ENCODE measurements around the gene GNAQ. TPM values are rescaled to one million over a fixed set of nuclear protein-coding genes. Genes with fewer than 3 reads are reported as not detected.

The GNAQ gene
- total RNA-seq, 1 donor from 2014 or later = 35.4 TPM

DNA sequence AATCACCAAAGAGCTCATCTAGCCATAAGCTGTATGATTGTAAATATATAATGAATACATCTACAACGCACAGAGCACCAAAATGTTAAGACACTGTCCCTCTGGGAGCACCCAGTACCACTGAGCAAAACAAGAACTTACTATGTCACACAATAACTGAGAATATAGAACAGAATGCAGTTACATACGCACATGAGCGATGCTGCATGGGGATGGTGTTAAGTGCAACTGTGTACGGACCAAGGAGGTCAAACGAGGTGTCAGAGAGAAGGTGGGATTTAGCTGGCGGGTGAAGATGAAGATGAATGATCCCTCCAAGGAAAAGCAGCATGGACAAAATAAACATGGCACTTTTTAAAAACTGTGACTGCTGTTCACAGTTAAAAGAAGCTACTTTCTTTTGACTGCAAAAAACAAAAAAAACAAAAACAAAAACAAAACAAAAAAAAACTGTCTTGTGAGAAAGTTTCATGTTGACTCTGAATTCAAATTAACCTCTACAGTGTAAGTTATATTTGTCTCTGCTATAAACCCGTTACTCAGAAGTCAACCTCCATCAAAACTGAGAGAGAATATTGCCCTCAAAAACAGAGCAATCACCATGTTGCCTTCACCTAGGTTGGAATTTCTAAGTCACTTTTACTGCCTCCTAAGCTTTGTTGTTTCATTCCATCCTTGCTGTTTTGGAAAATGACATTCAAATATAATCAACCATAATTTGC, 213.9 kb downstream of the GNAQ start:
- H3K4me3 ChIP-seq (ENCODE audit: low read depth, low read length) = no peak overlapping the region
- H3K36me3 ChIP-seq (ENCODE audit: control insufficient read depth, insufficient read depth, low read length) = no peaks in the 10 kb centered on the region
- TF ChIP-seq, protein P1, sequence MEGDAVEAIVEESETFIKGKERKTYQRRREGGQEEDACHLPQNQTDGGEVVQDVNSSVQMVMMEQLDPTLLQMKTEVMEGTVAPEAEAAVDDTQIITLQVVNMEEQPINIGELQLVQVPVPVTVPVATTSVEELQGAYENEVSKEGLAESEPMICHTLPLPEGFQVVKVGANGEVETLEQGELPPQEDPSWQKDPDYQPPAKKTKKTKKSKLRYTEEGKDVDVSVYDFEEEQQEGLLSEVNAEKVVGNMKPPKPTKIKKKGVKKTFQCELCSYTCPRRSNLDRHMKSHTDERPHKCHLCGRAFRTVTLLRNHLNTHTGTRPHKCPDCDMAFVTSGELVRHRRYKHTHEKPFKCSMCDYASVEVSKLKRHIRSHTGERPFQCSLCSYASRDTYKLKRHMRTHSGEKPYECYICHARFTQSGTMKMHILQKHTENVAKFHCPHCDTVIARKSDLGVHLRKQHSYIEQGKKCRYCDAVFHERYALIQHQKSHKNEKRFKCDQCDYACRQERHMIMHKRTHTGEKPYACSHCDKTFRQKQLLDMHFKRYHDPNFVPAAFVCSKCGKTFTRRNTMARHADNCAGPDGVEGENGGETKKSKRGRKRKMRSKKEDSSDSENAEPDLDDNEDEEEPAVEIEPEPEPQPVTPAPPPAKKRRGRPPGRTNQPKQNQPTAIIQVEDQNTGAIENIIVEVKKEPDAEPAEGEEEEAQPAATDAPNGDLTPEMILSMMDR (IDR thresholded peaks at IDR 0.05; ENCODE audit: insufficient read depth, low read length, poor library complexity, severe bottlenecking) = no peak
- H3K27me3 ChIP-seq (ENCODE audit: control insufficient read depth, insufficient read depth, low read length) = no peaks in the 10 kb centered on the region
- DNase-seq (ENCODE audit: low read depth) = no peak

DNA sequence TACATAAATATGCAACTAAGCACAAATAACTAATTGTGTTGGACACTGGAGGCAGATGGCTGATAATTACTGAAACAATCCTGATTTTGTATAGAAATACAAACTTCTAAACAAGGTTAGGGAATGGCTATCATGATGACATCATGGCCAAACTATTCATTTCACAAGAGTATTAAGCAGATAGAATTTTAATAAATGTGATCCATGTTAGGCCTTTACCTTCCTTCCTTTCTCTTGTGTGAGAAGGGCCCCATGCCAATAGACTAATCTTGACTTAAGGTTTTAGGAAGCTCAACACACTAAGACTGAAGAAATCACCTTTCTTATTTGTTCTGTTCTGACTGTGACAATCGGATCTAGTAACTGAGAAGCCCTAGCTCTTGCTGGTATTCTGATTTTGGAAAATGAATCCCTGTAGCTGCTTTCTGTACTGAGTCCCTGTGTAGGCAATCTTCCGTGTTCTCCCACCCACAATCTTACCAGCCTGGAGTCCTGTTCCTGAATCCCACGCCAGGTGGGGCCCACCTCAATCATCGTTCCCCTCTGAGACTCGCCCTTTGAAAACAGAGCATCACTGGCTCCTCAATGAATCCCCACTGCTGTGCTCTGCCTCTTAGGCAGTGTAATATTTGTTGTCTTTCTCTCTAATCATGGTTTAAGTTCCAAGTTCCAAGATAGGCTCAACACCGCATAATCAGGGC, 214.8 kb downstream of the GNAQ start:
- H3K36me3 ChIP-seq (ENCODE audit: control insufficient read depth, insufficient read depth, low read length) = no peaks in the 10 kb centered on the region
- no peak for DNase-seq (ENCODE audit: low read depth)
- H3K4me3 ChIP-seq (ENCODE audit: low read depth, low read length) = no peak overlapping the region
- TF ChIP-seq, protein P1 (IDR thresholded peaks at IDR 0.05; ENCODE audit: insufficient read depth, low read length, poor library complexity, severe bottlenecking) = no peak
- no peaks in the 10 kb centered on the region for H3K27me3 ChIP-seq (ENCODE audit: control insufficient read depth, insufficient read depth, low read length)

DNA sequence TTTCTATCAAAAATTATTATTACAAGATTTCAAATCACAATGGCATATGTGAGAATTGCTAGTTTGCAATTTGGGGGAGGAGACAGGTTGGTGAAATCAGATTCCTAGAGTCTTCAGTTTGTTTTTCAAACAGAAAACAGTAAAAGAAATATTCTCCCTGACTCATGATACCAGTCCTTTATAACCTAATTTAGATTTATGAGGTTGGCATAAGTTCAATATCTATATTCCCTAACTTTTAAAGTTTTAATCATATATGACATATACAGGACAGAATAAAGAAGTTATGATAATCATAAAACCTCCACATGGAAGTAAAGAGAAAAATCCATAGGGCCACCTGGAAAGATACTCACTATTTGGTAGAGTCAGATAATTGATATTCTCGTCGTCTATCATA, 216.4 kb downstream of the GNAQ start:
- TF ChIP-seq, protein P1 (IDR thresholded peaks at IDR 0.05; ENCODE audit: insufficient read depth, low read length, poor library complexity, severe bottlenecking) = no peak
- Histone ChIP-seq H3K4me3 (ENCODE audit: low read depth, low read length) (no peak overlapping the region), H3K27me3 (ENCODE audit: control insufficient read depth, insufficient read depth, low read length) (no peaks in the 10 kb centered on the region), H3K36me3 (ENCODE audit: control insufficient read depth, insufficient read depth, low read length) (no peaks in the 10 kb centered on the region)
- no peak for DNase-seq (ENCODE audit: low read depth)

DNA sequence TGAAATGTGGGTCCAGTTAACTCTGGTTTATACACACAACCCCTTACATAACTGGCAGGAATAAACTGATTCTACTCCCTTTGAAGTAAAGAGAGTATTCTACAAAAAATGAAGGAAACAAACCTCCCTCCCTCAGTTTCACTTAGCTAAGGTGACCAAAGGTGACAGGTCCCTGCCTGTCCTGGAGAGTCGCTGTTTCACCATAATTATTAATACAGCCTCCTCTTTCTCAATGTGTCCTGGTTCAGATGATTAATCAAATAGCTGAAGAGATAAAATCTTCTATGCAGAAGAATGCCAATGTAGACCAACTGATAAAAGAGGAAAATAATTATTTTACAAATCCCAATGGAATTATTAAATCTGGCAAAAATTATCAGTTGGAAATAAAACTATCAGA, 219.8 kb downstream of the GNAQ start:
- Histone ChIP-seq H3K4me3 (ENCODE audit: low read depth, low read length) (no peak overlapping the region), H3K36me3 (ENCODE audit: control insufficient read depth, insufficient read depth, low read length) (no peaks in the 10 kb centered on the region), H3K27me3 (ENCODE audit: control insufficient read depth, insufficient read depth, low read length) (no peaks in the 10 kb centered on the region)
- DNase-seq (ENCODE audit: low read depth) = no peak
- TF ChIP-seq, protein P1 (IDR thresholded peaks at IDR 0.05; ENCODE audit: insufficient read depth, low read length, poor library complexity, severe bottlenecking) = no peak

DNA sequence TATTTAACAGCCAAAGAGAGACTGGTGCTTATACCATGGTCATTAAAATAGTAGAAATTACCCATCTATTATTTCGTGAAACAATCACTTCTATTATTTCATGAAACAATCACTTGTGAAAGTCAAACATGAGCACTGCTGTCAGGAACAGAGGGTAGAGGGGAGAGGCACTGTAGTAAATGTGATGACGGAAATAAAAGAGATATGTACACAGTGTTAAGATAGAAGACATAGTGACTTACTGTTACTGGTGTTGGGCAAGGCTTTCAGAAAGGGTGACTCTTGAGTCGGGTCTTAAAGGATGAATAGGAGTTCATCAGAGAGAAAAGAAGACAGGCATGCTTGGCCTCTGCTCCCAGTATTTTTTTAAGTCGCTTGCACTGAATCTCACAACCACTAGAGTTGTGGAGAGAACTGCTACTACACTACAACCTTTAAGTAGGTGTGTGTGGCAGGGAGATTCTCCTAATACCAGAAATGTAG, 220.9 kb downstream of the GNAQ start:
- no peaks in the 10 kb centered on the region for H3K36me3 ChIP-seq (ENCODE audit: control insufficient read depth, insufficient read depth, low read length)
- no peaks in the 10 kb centered on the region for H3K27me3 ChIP-seq (ENCODE audit: control insufficient read depth, insufficient read depth, low read length)
- TF ChIP-seq, protein P1 (IDR thresholded peaks at IDR 0.05; ENCODE audit: insufficient read depth, low read length, poor library complexity, severe bottlenecking) = no peak
- DNase-seq (ENCODE audit: low read depth) = no peak
- no peak overlapping the region for H3K4me3 ChIP-seq (ENCODE audit: low read depth, low read length)

All from kidney epithelial cell (primary cell).